Neural progenitor cell (in vitro differentiated cells): ENCODE data around the gene PIK3R2. TPM values are rescaled to one million over a fixed set of nuclear protein-coding genes. Genes with fewer than 3 reads are reported as not detected.

ENCODE experiments used
- DNase-seq: peaks from one replicate; pipeline ENCODE4 v3.0.0-alpha.2; 2016; ENCODE audit warnings: low spot score
- H2AFZ ChIP-seq: fragments of 200-600 bp; sonication (generic); replicated peaks from 2 replicates; pipeline ENCODE4 v1.6.1; 2016; ENCODE audit warnings: antibody characterized with exemption
- H3F3A ChIP-seq: fragments of 200-600 bp; sonication (generic); 2 replicates; pipeline ENCODE4 v1.6.1; 2016; ENCODE audit warnings: antibody characterized with exemption, low read depth
- H3K27ac ChIP-seq: fragments of 200-600 bp; sonication (generic); 2 replicates; pipeline ENCODE4 v1.5.1; 2016; ENCODE audit warnings: mild to moderate bottlenecking
- H3K27me3 ChIP-seq: fragments of 200-600 bp; sonication (generic); 2 replicates; pipeline ENCODE4 v1.6.1; 2016; ENCODE audit warnings: mild to moderate bottlenecking, moderate library complexity
- H3K36me3 ChIP-seq: fragments of 200-600 bp; sonication (generic); 2 replicates; pipeline ENCODE4 v1.5.1; 2016
- H3K4me1 ChIP-seq: fragments of 200-600 bp; sonication (generic); 2 replicates; pipeline ENCODE4 v1.6.1; 2016; ENCODE audit warnings: mixed run types
- H3K4me2 ChIP-seq: fragments of 200-600 bp; sonication (generic); 2 replicates; pipeline ENCODE4 v1.6.1; 2016
- H3K4me3 ChIP-seq: fragments of 200-600 bp; sonication (generic); 2 replicates; pipeline ENCODE4 v1.5.1; 2016
- H3K79me2 ChIP-seq: fragments of 200-600 bp; sonication (generic); 2 replicates; pipeline ENCODE4 v1.6.1; 2016; ENCODE audit warnings: low read depth
- H3K9ac ChIP-seq: fragments of 200-600 bp; sonication (generic); 2 replicates; pipeline ENCODE4 v1.6.1; 2016
- H3K9me3 ChIP-seq: fragments of 200-600 bp; sonication (generic); 2 replicates; pipeline ENCODE4 v1.5.1; 2016; ENCODE audit warnings: low read depth
- H4K20me1 ChIP-seq: fragments of 200-600 bp; sonication (generic); 2 replicates; pipeline ENCODE4 v1.6.1; 2016; ENCODE audit warnings: low read depth
- H3K27ac Mint-ChIP-seq: 3 replicates; pipeline ENCODE4 v1.8.0; 2021; ENCODE audit warnings: mixed read lengths
- H3K27me3 Mint-ChIP-seq: 2 replicates; pipeline ENCODE4 v1.8.0; 2022; ENCODE audit warnings: low read depth, mild to moderate bottlenecking, inconsistent platforms, moderate library complexity, mixed read lengths; ENCODE audit not compliant: insufficient read depth
- H3K36me3 Mint-ChIP-seq: 3 replicates; pipeline ENCODE4 v1.8.0; 2021; ENCODE audit warnings: mixed read lengths
- H3K4me1 Mint-ChIP-seq: 3 replicates; pipeline ENCODE4 v1.8.0; 2021; ENCODE audit warnings: mixed read lengths
- H3K4me3 Mint-ChIP-seq: 3 replicates; pipeline ENCODE4 v1.8.0; 2021; ENCODE audit warnings: mild to moderate bottlenecking, moderate library complexity, mixed read lengths
- H3K9me3 Mint-ChIP-seq: 3 replicates; pipeline ENCODE4 v1.8.0; 2020; ENCODE audit warnings: mixed read lengths
- CTCF ChIP-seq: fragments of 200-600 bp; sonication (generic); IDR thresholded peaks from 2 replicates; pipeline ENCODE4 v1.5.1; 2017; ENCODE audit warnings: antibody characterized with exemption, mild to moderate bottlenecking
- EZH2 ChIP-seq: fragments of 200-600 bp; sonication (generic); IDR thresholded peaks from 2 replicates; pipeline ENCODE4 v1.6.1; 2017; ENCODE audit warnings: antibody characterized with exemption, mild to moderate bottlenecking, moderate library complexity
- EZH2phosphoT487 ChIP-seq: fragments of 200-600 bp; sonication (generic); IDR thresholded peaks from 2 replicates; pipeline ENCODE4 v1.6.1; 2017; ENCODE audit warnings: antibody characterized with exemption
- total RNA-seq: library from RNA; depleted of rRNA; stranded (reverse); fragments of >200 nt; gene quantifications from 2 replicates; pipeline ENCODE4 v1.2.3, GENCODE V29; 2015; ENCODE audit warnings: low replicate concordance

Gene PIK3R2
- total RNA-seq, 1 donor from 2014 or later: 21.4 TPM

DNA sequence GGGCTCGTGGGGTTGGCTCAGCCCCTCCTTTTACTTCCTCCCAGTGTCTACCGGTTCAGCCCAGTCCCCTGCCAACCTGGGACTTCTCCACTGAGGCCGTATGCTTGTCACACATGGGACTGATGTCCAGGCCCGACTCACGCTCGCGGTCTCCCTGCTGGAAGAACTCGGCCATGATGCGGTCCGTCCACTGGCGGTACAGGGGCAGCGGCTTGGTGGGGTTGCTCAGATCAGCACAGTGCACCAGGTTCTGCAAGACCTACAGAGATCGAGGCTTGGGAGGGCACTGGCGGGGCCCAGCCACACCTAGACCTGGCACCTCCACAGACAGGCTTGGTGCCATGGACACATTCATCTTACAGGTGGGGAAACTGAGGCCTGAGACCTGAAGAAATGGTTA lies 58.7 kb downstream of the PIK3R2 start:
- no peak overlapping the region for H3K9ac ChIP-seq
- DNase-seq: no peak
- no peak overlapping the region for H2AFZ ChIP-seq
- H4K20me1 ChIP-seq: no peaks in the 10 kb centered on the region
- no peaks in the 10 kb centered on the region for H3K79me2 ChIP-seq
- H3K9me3 Mint-ChIP-seq: no peaks in the 10 kb centered on the region
- TF ChIP-seq CTCF: no peak
- TF ChIP-seq EZH2: no peak
- no peak for TF ChIP-seq EZH2phosphoT487
- H3K9me3 ChIP-seq: no peaks in the 10 kb centered on the region
- no peak overlapping the region for H3K27ac Mint-ChIP-seq
- H3K4me1 Mint-ChIP-seq: peaks cover 9% of the 10 kb centered on the region
- H3K4me2 ChIP-seq: no peak overlapping the region
- H3F3A ChIP-seq: peaks cover 4% of the 10 kb centered on the region
- H3K27me3 ChIP-seq: no peaks in the 10 kb centered on the region
- no peak overlapping the region for H3K27ac ChIP-seq
- no peak overlapping the region for H3K4me3 Mint-ChIP-seq
- H3K36me3 ChIP-seq: no peaks in the 10 kb centered on the region
- H3K4me1 ChIP-seq: no peaks in the 10 kb centered on the region
- H3K36me3 Mint-ChIP-seq: no peaks in the 10 kb centered on the region
- H3K4me3 ChIP-seq: no peak overlapping the region
- H3K27me3 Mint-ChIP-seq: peaks cover 17% of the 10 kb centered on the region

DNA sequence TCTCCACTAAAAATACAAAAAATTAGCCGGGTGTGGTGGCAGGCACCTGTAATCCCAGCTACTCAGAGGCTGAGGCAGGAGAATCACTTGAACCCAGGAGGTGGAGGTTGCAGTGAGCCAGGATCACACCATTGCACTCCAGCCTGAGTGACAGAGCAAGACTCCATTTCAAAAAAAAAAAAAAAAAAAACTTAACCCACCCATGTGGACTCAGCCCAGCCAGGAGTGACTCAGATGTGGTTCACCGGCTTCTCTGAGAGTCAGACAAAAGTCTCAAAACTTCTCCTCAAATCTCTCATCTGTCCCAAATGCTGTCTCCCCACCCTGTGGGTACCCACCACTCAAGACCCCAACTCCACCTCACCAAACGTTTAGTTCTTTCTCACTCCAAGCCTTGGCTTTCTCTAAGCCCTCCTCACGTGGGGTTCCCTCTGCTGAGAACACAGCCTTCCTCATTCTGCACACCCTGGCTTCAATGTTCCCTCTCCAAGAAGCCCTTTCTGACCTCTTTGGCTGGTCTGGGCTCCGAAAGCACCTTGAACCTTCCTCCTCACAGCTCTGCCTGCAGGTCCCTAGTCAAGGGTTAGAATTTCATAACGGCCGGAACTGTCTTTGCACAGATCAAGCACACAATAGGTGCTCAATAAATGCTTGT lies 61.9 kb downstream of the PIK3R2 start:
- Histone ChIP-seq H3K27ac (no peak overlapping the region), H3F3A (no peaks in the 10 kb centered on the region), H3K9me3 (no peaks in the 10 kb centered on the region), H4K20me1 (peaks cover 2% of the 10 kb centered on the region), H3K36me3 (no peaks in the 10 kb centered on the region), H3K4me1 (no peaks in the 10 kb centered on the region), H3K9ac (no peak overlapping the region), H3K27me3 (peaks cover 6% of the 10 kb centered on the region), H3K4me2 (no peak overlapping the region), H3K79me2 (no peaks in the 10 kb centered on the region), H2AFZ (no peak overlapping the region), H3K4me3 (no peak overlapping the region)
- H3K4me3 Mint-ChIP-seq: peak overlapping the region; percentile 16
- no peaks in the 10 kb centered on the region for H3K9me3 Mint-ChIP-seq
- H3K27ac Mint-ChIP-seq: no peak overlapping the region
- peaks cover 5% of the 10 kb centered on the region for H3K4me1 Mint-ChIP-seq
- no peaks in the 10 kb centered on the region for H3K36me3 Mint-ChIP-seq
- H3K27me3 Mint-ChIP-seq: peaks cover 21% of the 10 kb centered on the region
- no peak for TF ChIP-seq EZH2
- no peak for DNase-seq

DNA sequence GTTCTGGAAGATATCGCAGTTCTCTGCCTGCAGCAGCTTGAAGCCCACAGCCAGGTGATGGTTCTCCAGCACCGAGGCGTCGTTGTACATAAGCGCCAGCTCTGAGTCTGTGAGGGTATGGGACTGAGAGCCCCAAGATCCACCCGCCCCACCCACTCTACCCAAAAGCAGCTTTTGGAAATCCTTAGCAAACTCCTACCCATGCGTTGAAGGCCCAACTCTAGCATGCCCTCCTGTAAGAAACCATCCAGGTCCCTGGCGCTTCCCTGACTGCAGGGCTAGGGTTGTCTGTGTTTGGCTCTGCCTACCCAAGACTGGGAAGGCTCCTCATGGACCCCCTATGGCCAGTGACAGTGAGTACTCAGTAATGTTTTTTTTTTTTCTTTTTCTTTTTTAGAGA lies 63.8 kb downstream of the PIK3R2 start:
- Histone ChIP-seq H4K20me1 (peaks cover 3% of the 10 kb centered on the region), H3F3A (peaks cover 2% of the 10 kb centered on the region), H3K4me1 (no peaks in the 10 kb centered on the region), H3K9me3 (no peaks in the 10 kb centered on the region), H3K36me3 (no peaks in the 10 kb centered on the region), H3K4me3 (no peak overlapping the region), H3K4me2 (no peak overlapping the region), H3K79me2 (no peaks in the 10 kb centered on the region), H3K27me3 (peaks cover 25% of the 10 kb centered on the region), H2AFZ (no peak overlapping the region), H3K27ac (no peak overlapping the region), H3K9ac (no peak overlapping the region)
- no peaks in the 10 kb centered on the region for H3K36me3 Mint-ChIP-seq
- H3K9me3 Mint-ChIP-seq: no peaks in the 10 kb centered on the region
- TF ChIP-seq EZH2phosphoT487 (no peak), CTCF (no peak), EZH2 (no peak)
- no peak overlapping the region for H3K27ac Mint-ChIP-seq
- peaks cover 8% of the 10 kb centered on the region for H3K4me1 Mint-ChIP-seq
- no peak for DNase-seq
- H3K27me3 Mint-ChIP-seq: peaks cover 27% of the 10 kb centered on the region
- H3K4me3 Mint-ChIP-seq: no peak overlapping the region

DNA sequence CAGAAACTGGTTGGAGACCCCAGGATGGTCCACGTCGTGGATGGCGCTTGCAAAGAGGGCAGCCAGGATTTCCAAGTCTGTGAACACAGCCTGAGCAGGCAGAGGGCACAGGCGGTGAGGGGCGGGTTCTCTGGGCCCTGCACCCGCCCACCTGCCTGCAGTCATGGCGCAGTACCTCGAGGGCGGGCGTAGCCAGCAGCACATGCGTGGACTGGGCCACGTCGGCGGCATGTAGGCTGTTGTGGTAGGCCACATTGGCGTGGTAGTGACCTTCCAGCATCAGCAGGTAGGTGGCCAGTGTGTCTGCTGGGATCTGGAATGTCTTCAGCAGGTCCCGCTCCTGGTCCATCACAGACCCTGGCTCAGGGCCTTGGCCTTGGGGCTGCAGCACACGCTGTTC lies 65.2 kb downstream of the PIK3R2 start:
- no peak overlapping the region for H3K4me3 Mint-ChIP-seq
- Histone ChIP-seq H3K4me3 (no peak overlapping the region), H3K27me3 (peaks cover 28% of the 10 kb centered on the region), H4K20me1 (peaks cover 3% of the 10 kb centered on the region), H3K36me3 (no peaks in the 10 kb centered on the region), H2AFZ (no peak overlapping the region), H3K9ac (no peak overlapping the region), H3K4me2 (no peak overlapping the region), H3K79me2 (no peaks in the 10 kb centered on the region), H3K4me1 (no peaks in the 10 kb centered on the region), H3K9me3 (no peaks in the 10 kb centered on the region), H3F3A (peaks cover 5% of the 10 kb centered on the region), H3K27ac (no peak overlapping the region)
- H3K27ac Mint-ChIP-seq: no peak overlapping the region
- H3K36me3 Mint-ChIP-seq: no peaks in the 10 kb centered on the region
- H3K4me1 Mint-ChIP-seq: peaks cover 8% of the 10 kb centered on the region
- peaks cover 32% of the 10 kb centered on the region for H3K27me3 Mint-ChIP-seq
- H3K9me3 Mint-ChIP-seq: no peaks in the 10 kb centered on the region
- TF ChIP-seq EZH2phosphoT487 (no peak), EZH2 (no peak), CTCF (no peak)
- no peak for DNase-seq
